K562 (cell line): ENCODE measurements around the gene GADD45GIP1. TPM values are rescaled to one million over a fixed set of nuclear protein-coding genes. Genes with fewer than 3 reads are reported as not detected.

Experiments
- ATAC-seq: fragments of 200-7000 bp; cut with Tn5 transposase; 3 replicates; pipeline ENCODE4 v1.9.1; 2020; ENCODE audit warnings: moderate library complexity
- BruUV-seq: library from RNA; stranded (reverse); fragments of 400-500 nt; replicated peaks from 2 replicates; lab custom pipeline; 2021; lab: Mats Ljungman, UMichigan
- CTCF ChIA-PET: fragments of 300-600 bp; formaldehyde crosslinking; extraction: SDS; loops from one replicate; lab custom pipeline; 2021; ENCODE audit warnings: low intra/inter-chr PET ratio; lab: Yijun Ruan, JAX
- POLR2A ChIA-PET: fragments of 300-600, 350-650 bp; sonication (Branson Sonifier 250); formaldehyde crosslinking; extraction: SDS; loops from one replicate; lab custom pipeline; 2021; ENCODE audit warnings: antibody characterized with exemption, inconsistent platforms; lab: Yijun Ruan, JAX
- DNase-seq, 4 experiments: peaks; one replicate each; pipeline versions ENCODE4 v3.0.0 to v3.0.0-alpha.2; 2011 to 2018; ENCODE audit warnings: low spot score in 3 of 4, mixed read lengths in 3 of 4; ENCODE audit errors: extremely low read depth in 1 of 4
- FAIRE-seq: peaks from 2 replicates; lab custom pipeline; 2011; peaks lifted over from hg19 to GRCh38; lab: Jason Lieb, UNC
- H2AFZ ChIP-seq: 2 replicates; pipeline ENCODE4 v1.6.0; 2011; ENCODE audit warnings: low read depth, low read length, control low read depth, inconsistent platforms
- H3K27ac ChIP-seq: fragments of 200-600 bp; 3 replicates; pipeline ENCODE4 v1.8.0; 2011; ENCODE audit warnings: low read depth, mild to moderate bottlenecking, control low read depth, inconsistent platforms, low read length, moderate library complexity, mixed read lengths; ENCODE audit errors: extremely low read depth
- H3K27me3 ChIP-seq, 2 experiments: fragments of 300-600 bp in 1 of 2; 2 replicates in 1 of 2; 3 replicates in 1 of 2; pipeline versions ENCODE4 v1.6.0 to v1.8.0; 2011; ENCODE audit warnings: inconsistent platforms in 2 of 2, low read length in 2 of 2, mild to moderate bottlenecking in 1 of 2, mixed read lengths in 1 of 2, moderate library complexity in 1 of 2; ENCODE audit not compliant: control insufficient read depth in 2 of 2, insufficient read depth in 2 of 2
- H3K36me3 ChIP-seq: fragments of 300-600 bp; 3 replicates; pipeline ENCODE4 v1.8.0; 2011; ENCODE audit warnings: mild to moderate bottlenecking, low read length, inconsistent platforms; ENCODE audit not compliant: control insufficient read depth, insufficient read depth
- H3K4me1 ChIP-seq, 2 experiments: fragments of 200-600 bp in 1 of 2; replicated peaks in 1 of 2; 2 replicates in 1 of 2; 3 replicates in 1 of 2; pipeline versions ENCODE4 v1.5.1 to v1.8.0; 2011; ENCODE audit warnings: inconsistent platforms in 2 of 2, low read length in 2 of 2, mild to moderate bottlenecking in 1 of 2, mixed read lengths in 1 of 2, moderate library complexity in 1 of 2; ENCODE audit not compliant: control insufficient read depth in 2 of 2, insufficient read depth in 2 of 2
- H3K4me2 ChIP-seq: 2 replicates; pipeline ENCODE4 v1.6.1; 2011; ENCODE audit warnings: low read length, control low read depth, inconsistent platforms, mixed read lengths; ENCODE audit not compliant: insufficient read depth
- H3K4me3 ChIP-seq: fragments of 200-600 bp; sonication (generic), shearing (Covaris generic); 2 replicates; pipeline ENCODE4 v1.5.1; 2016; ENCODE audit warnings: control low read depth, inconsistent platforms
- H3K79me2 ChIP-seq: fragments of 200-600 bp; 3 replicates; pipeline ENCODE4 v1.8.0; 2011; ENCODE audit warnings: low read length, inconsistent platforms; ENCODE audit not compliant: control insufficient read depth, insufficient read depth
- H3K9ac ChIP-seq, 2 experiments: 2 replicates each; pipeline versions ENCODE4 v1.6.0 to v1.6.1; 2011; ENCODE audit warnings: low read depth in 2 of 2, low read length in 2 of 2, control low read depth in 1 of 2, inconsistent platforms in 1 of 2, mild to moderate bottlenecking in 1 of 2, mixed read lengths in 1 of 2; ENCODE audit not compliant: insufficient read depth in 1 of 2
- H3K9me1 ChIP-seq: one replicate; pipeline ENCODE4 v1.6.0; 2011; ENCODE audit warnings: inconsistent platforms, mild to moderate bottlenecking, low read length, moderate library complexity; ENCODE audit not compliant: control insufficient read depth, insufficient read depth
- H3K9me3 ChIP-seq: replicated peaks from 2 replicates; pipeline ENCODE4 v1.5.1; 2011; ENCODE audit warnings: low read depth, low read length, inconsistent platforms; ENCODE audit not compliant: control insufficient read depth, insufficient read depth
- H4K20me1 ChIP-seq: replicated peaks from 2 replicates; pipeline ENCODE4 v1.6.1; 2011; ENCODE audit warnings: low read length, inconsistent platforms, mixed read lengths; ENCODE audit not compliant: control insufficient read depth, insufficient read depth
- ATF7 ChIP-seq: fragments of 450-650 bp; IDR thresholded peaks from 2 replicates; pipeline ENCODE4 v1.7.1; 2014; ENCODE audit warnings: mild to moderate bottlenecking, moderate library complexity
- CBX2 ChIP-seq: fragments of 200-600 bp; sonication (generic); IDR thresholded peaks from one replicate; pipeline ENCODE4 v1.6.1; 2012; ENCODE audit warnings: mild to moderate bottlenecking, low read length, inconsistent platforms; ENCODE audit not compliant: insufficient read depth, poor library complexity, severe bottlenecking
- CHD2 ChIP-seq: IDR thresholded peaks from 2 replicates; pipeline ENCODE4 v1.6.1; 2011; ENCODE audit warnings: low read depth, low read length
- ELF4 ChIP-seq: fragments of 450-650 bp; formaldehyde crosslinking; IDR thresholded peaks from 2 replicates; pipeline ENCODE4 v1.4.0; 2022; ENCODE audit warnings: missing genetic modification characterization
- KDM1A ChIP-seq, 2 experiments: fragments of 450-650 bp; IDR thresholded peaks; 2 replicates each; pipeline ENCODE4 v1.6.1; 2016; ENCODE audit warnings: mild to moderate bottlenecking in 2 of 2
- NR1H2 ChIP-seq: sonication (generic); formaldehyde crosslinking; IDR thresholded peaks from 2 replicates; pipeline ENCODE4 v1.4.0; 2020; ENCODE audit warnings: mild to moderate bottlenecking, missing genetic modification reagents
- SMARCE1 ChIP-seq: fragments of 450-650 bp; IDR thresholded peaks from 2 replicates; pipeline ENCODE4 v1.7.1; 2016; ENCODE audit warnings: mild to moderate bottlenecking
- SP1 ChIP-seq: sonication (generic); formaldehyde crosslinking; IDR thresholded peaks from 2 replicates; pipeline ENCODE4 v1.8.1; 2022; ENCODE audit warnings: mild to moderate bottlenecking, missing genetic modification reagents
- THRAP3 ChIP-seq: fragments of 450-650 bp; IDR thresholded peaks from 2 replicates; pipeline ENCODE4 v1.6.1; 2016; ENCODE audit warnings: mild to moderate bottlenecking, inconsistent platforms, borderline replicate concordance
- ZBTB40 ChIP-seq, 2 experiments: fragments of 450-650 bp in 1 of 2; sonication (generic) in 1 of 2; formaldehyde crosslinking in 1 of 2; IDR thresholded peaks; 2 replicates each; pipeline versions ENCODE4 v1.7.1 to v1.9.0; 2016 to 2022; ENCODE audit warnings: inconsistent platforms in 1 of 2, mild to moderate bottlenecking in 1 of 2, missing genetic modification reagents in 1 of 2
- ZNF184 ChIP-seq: sonication (generic); formaldehyde crosslinking; IDR thresholded peaks from 2 replicates; pipeline ENCODE4 v1.5.0; 2020; ENCODE audit warnings: missing genetic modification reagents
- WGBS: fragments of 100-300 bp; shearing (Covaris generic); methylation state at CpG from one replicate; pipeline ENCODE4 v1.1.6; 2016; ENCODE audit warnings: low coverage, mixed read lengths; ENCODE audit not compliant: insufficient coverage; ENCODE audit errors: missing lambda C conversion rate; 5-methylcytosine and 5-hydroxymethylcytosine counted together
- in situ Hi-C: fragments of 300-500 bp; cut with MboI; formaldehyde crosslinking; loops from 4 replicates; pipeline ENCODE4 v1.15.0; 2018; ENCODE audit warnings: inconsistent platforms, mixed read lengths
- intact Hi-C: fragments of 100-400 bp; cut with micrococcal nuclease; formaldehyde crosslinking; loops from 2 replicates; pipeline ENCODE4 v1.14.2; 2022
- polyA plus RNA-seq, 8 experiments: library from polyadenylated mRNA; depleted of rRNA in 4 of 8; stranded (reverse) in 5 of 8; unstranded in 3 of 8; fragments of >200 nt; fragmentation: Nextera tagmentation in 2 of 8; fragmentation: Illumina TruSeq in 1 of 8; extraction: Ambion mirVana in 2 of 8; extraction: Trizol in 1 of 8; gene quantifications; 2 replicates each; pipeline versions ENCODE4 v1.2.1 to v1.2.3, GENCODE V29; 2011 to 2014; ENCODE audit warnings: inconsistent platforms in 1 of 8, missing spikeins in 1 of 8
- total RNA-seq, 7 experiments: library from RNA; depleted of rRNA in 6 of 7; stranded (reverse); fragments of >200 nt in 6 of 7; fragmentation: Illumina TruSeq in 2 of 7; extraction: Trizol in 2 of 7; gene quantifications; 2 replicates each; pipeline versions ENCODE4 v1.2.1 to v1.2.3, GENCODE V29; 2011 to 2021; ENCODE audit warnings: low replicate concordance in 1 of 7

The GADD45GIP1 gene
- total and polyA plus RNA-seq, 9 of the 15 experiments (the other 6 are each of a cell fraction or from before 2014, with no cell fraction given): 5.1 to 161 (median 29.2) TPM

DNA sequence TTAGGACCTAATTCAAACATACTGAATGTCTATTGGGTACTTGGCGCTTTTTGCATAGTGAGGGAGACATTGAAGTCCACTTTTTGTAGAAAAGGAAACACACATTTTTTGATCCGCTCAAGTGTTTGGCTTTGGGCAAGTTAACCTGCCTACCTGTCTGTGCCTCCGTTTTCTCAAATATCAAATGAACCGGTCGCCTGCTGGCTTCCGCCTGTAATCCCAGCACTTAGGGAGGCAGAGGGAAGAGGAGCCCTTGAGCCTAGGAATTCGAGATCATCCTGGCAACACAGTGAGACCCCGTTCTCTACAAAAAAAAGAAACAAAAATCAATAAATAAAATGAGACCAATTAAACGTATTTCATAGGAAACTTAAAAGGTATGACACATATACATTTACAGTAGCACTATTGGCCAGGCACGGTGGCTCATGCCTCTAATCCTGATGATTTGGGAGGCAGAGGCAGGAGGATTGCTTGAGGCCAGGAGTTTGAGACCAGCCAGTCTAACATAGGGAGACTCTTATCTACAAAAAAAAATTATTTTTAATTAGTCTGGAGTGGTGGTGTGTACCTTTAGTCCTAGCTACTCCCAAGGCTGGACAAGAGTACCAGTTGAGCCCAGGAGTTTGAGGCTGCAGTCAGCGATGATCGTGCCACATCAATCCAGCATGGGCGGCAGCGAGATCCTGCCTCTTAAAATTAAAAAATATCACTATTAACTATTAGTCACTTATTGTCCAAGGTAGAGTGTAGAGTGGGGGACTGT, 10.1 kb downstream of the GADD45GIP1 start:
- Histone ChIP-seq H4K20me1 (peaks cover 7% of the 10 kb centered on the region), H3K9me3 (no peaks in the 10 kb centered on the region), H3K9me1 (peaks cover 10% of the 10 kb centered on the region), H3K4me3 (peak overlapping the region; percentile 66), H2AFZ (no peak overlapping the region), H3K9ac (peak overlapping the region; percentile 91 to 96), H3K79me2 (peaks cover 47% of the 10 kb centered on the region), H3K36me3 (peaks cover 76% of the 10 kb centered on the region), H3K27ac (peak overlapping the region; percentile 88), H3K4me1 (peaks cover 11 to 26% of the 10 kb centered on the region in 2 experiments; a peak in 4 of 5 replicates), H3K4me2 (peak overlapping the region; percentile 95), H3K27me3 (no peaks in the 10 kb centered on the region)
- intact Hi-C loops: no loop called here
- ChIA-PET CTCF (interaction anchor here (0.8 kb wide), 1 partner anchor 61 kb away, joined by 3 read pairs; no protein-coding TSS in a partner anchor), POLR2A (interaction anchor here (0.6 to 2.3 kb wide), 13 partner anchors 8 to 132 kb away, joined by 3 to 14 read pairs (median 4); partner anchors contain the start of genes CALR, FARSA, GADD45GIP1 and KLF1)
- 31% methylated on average over 14 of the region's 14 CpGs for WGBS
- FAIRE-seq: peak; percentile 11
- ATAC-seq: no peak
- TSS peak; percentile 50 for BruUV-seq
- DNase-seq: no peak
- in situ Hi-C loops: no loop called here
- TF ChIP-seq ATF7: no peak
- no peak for TF ChIP-seq SP1 (CRISPR knock-in tag)
- TF ChIP-seq SMARCE1: no peak; the same call in 1 of the 2 replicates
- peak; percentile 29; the same call in 1 of the 2 replicates for TF ChIP-seq THRAP3
- TF ChIP-seq ZBTB40 (IDR thresholded peaks at IDR 0.05): 0 out of 2 replicates have a peak, but pooled peaks have one; percentile 35
- TF ChIP-seq ZBTB40 (CRISPR knock-in tag; IDR thresholded peaks at IDR 0.05): no peak
- TF ChIP-seq ZNF184: no peak
- TF ChIP-seq NR1H2 (CRISPR knock-in tag): no peak
- peak in 1 of 2 experiments; percentile 13; a peak in 1 of 4 replicates for TF ChIP-seq KDM1A (IDR thresholded peaks at IDR 0.05)
- no peak for TF ChIP-seq ELF4
- no peak for TF ChIP-seq CBX2
- no peak for TF ChIP-seq CHD2
